A204.1 (cell line): ENCODE measurements around the gene APLP2.
"Not testable (repeated sequence)": the region's sequence is repeated elsewhere in the genome, so short reads cannot be mapped to it uniquely, and the experiment has no call there.

Source experiments
- FAIRE-seq: peaks from 2 replicates; lab custom pipeline; 2012; peaks lifted over from hg19 to GRCh38; lab: Jason Lieb, UNC

The APLP2 gene

GRCh38 chr11:130061017-130061416, 8.7 kb upstream of the APLP2 start:
- FAIRE-seq: no peak

- FAIRE-seq: no peak
Observed at GRCh38 chr11:130062026-130062425, 7.7 kb upstream of the APLP2 start.

- FAIRE-seq: no peak
Observed at GRCh38 chr11:130063451-130063850, 6.2 kb upstream of the APLP2 start.

DNA sequence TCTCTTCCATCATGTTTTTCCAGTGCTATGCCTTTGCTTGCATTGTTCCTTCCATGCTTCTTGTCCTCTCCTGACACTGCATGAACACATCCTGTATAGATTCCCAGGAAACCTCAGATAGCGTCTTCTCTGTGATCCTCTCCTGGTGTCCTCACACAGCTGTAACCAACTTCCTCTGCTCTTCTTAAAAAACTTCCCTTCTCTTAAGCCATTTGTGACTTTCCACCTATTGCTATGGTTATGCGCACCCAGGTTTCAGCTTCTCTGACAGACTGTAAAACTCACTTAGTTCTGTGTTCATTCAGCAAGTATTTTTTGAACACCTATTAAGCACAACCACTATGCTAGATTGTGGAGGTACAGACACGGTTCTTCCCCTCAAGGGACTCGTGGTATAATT, 5.1 kb upstream of the APLP2 start:
- FAIRE-seq: no peak

DNA sequence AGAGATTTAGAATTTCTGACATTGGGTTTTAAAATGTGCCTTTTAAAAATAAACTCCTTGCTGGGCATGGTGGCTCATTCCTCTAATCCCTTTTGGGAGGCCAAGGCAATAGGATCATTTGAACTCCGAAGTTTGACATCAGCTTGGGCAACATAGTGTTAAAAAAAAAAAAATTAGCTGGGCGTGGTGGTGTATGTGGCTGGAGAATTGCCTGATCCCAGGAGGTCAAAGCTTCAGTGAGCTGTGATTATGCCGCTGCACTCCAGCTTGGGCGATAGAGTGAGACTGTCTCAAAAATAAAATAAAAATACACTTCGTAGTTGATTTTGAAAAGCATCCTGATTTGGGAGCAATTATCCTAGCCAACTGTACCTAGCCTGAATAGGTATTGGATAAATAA, 3.4 kb upstream of the APLP2 start:
- FAIRE-seq: no peak

DNA sequence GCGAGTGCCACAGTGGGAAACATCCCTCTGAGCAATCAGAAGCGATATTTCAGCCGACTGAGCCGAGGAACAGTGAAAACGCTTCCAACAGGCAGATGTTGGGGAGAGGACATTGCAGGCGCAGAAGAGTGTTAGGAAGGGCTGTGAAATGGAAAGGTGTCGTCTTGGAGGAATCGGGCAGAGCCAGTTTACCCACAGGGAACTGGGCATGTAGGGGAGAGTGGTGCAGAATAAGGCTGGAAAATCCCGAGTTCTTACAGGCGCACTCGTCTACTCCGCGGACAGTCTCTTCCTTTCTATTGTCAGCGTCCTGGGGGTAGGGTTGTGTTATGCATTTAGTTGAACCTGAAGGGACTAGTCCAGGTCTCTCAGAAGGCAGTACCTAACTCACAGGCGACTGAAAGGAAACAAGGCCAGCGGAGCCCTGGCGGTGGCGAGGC, 1.1 kb upstream of the APLP2 start:
- no peak for FAIRE-seq

GRCh38 chr11:130068986-130069658, 572 bp upstream of the APLP2 start:
- no peak for FAIRE-seq

GRCh38 chr11:130070109-130070845, 583 bp downstream of the APLP2 start:
- FAIRE-seq: no peak

- no peak for FAIRE-seq
Observed at GRCh38 chr11:130070846-130071200, 1.1 kb downstream of the APLP2 start.

- no peak for FAIRE-seq
Observed at GRCh38 chr11:130071211-130071712, 1.6 kb downstream of the APLP2 start.

DNA sequence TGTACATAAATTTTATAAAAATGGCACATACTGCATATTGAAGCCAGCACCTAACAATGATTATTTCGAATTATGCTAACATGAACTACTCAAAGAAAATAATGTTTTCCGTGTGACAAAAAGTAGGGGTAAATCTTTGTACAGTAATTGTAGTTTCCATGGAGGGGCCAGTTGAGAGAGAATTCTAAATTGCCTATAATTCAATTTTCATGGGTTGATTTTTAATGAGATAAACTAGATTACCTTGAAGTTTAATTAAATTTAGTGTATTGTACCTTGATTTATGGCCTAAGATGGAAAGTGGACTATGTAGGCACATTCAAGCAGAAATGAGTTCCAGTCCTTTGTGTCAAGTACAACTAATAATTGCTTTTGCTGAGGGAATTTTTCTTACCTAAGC, 5.0 kb downstream of the APLP2 start:
- no peak for FAIRE-seq

GRCh38 chr11:130076778-130077481, 7.2 kb downstream of the APLP2 start:
- FAIRE-seq: no peak

DNA sequence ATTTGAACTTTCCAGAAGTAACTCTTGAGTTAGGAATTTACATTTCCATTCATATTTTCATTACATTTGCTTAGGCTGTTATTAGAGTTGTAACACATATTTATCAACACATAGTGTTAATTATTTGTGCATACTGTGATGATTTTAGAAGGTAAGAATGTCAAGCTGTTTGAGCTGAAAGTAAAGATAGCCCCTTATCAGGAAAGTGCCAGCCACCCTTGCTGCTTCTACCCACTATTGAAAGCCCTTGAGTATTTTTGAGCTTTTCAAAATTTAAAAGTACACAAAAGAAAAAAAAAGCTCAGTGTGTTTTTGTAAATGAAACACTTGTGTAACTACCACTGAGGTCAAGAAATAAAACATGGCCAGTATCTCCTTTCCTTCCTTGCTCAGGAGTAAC, 8.0 kb downstream of the APLP2 start:
- FAIRE-seq: peak; percentile 3

GRCh38 chr11:130078080-130078479, 8.4 kb downstream of the APLP2 start:
- FAIRE-seq: no peak

DNA sequence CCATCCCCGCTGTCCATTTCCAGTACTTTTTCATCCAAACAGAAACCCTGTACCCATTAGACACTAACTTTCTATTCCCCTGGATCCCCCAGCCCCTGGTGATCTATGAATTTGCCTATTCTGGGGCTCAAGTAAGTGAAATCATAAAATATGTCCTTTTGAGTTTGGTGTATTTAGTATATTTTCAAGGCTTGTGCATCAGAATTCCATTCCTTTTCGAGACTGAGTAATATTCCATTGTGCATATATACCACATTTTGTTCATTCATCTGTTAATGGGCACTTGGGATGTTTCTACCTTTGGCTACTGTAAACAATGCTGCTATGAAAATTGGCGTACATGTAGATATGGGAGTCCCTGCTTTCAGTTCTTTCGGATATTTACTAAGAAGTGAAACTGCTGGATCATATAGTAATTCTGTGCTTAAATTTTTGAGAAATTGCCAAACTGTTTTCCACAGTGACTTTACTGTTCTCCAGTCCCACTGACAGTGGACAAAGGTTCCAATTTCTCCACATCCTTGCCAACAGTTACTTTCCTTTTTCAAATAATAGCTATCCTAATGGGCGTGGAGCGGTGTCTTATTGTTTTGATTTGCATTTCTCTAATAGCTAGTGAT, 16.1 kb downstream of the APLP2 start:
- no peak for FAIRE-seq

- FAIRE-seq: no peak
Observed at GRCh38 chr11:130086669-130087068, 17.0 kb downstream of the APLP2 start.

DNA sequence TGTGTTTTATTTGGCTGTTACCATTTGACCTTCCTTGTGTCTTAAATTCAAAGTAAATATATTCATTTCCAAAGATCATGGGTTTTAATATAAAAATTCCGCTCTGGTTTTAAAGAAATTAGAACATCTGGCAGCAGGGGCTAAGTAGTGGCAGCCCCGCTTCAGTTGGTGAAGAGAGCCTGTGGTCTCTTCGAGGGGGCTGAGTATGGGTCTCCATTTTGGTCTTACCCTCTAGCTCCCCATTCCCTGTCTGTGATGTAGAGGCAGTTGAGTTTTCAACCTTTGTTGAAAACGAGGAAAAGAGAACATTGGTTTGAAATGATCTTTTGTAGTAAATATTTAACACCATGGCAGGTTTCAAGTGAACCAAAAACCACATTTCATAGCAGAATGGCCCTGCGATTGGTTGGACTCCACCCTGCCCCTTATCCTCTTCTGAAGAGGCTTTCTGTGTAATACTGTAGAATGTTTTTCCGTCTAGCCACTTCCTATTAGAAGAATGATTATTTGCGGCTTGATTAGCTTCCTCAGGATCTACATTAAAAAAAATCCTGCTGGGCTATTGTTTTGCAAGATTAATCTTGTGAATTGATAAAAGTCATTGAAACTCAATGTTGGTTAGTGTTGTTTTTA, 17.7 kb downstream of the APLP2 start:
- no peak for FAIRE-seq

GRCh38 chr11:130088217-130088616, 18.5 kb downstream of the APLP2 start:
- FAIRE-seq: no peak

DNA sequence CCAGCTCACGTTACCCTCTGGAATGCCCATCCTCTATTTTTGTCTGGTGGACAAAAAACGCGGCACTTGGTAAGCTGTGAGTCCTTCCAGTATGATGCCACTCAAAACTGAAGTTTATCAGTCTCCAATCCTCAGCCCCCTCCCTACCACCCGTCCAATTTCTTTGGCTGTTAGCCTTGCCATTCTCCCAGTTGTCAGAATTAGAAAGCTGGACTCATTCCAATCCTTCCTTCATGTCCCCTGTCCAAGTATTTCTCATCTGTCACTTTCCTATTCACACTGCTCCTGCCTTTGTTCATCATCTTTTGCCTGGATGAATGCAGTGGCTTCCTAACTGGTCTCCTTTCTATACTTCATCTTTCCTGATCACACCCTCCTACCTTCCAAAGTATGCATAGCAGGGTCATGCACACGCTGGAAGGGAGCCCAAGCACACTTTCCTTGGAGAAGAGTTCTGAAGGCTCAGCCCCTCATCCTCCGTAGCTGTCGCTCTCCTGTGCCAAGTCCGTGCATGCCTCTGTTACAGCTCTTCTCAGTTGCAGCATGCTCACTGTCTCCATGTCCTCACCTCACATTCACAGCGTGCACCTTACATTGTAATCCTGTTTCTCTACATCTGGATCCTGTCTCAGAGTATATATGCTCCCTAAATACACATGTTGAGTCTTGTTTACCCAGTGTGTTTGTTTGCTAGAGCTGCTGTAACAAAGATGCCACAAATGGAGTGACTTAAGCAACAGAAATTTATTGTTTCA, 19.4 kb downstream of the APLP2 start:
- FAIRE-seq: no peak

- no peak for FAIRE-seq
Observed at GRCh38 chr11:130089674-130090073, 20.0 kb downstream of the APLP2 start.

- not testable (repeated sequence) for FAIRE-seq
Observed at GRCh38 chr11:130090517-130090916, 20.8 kb downstream of the APLP2 start.

GRCh38 chr11:130091169-130091568, 21.5 kb downstream of the APLP2 start:
- not testable (repeated sequence) for FAIRE-seq
